GM19467 (cell line): ENCODE measurements around the gene CNTN4.

Experiments used
- ATAC-seq: cut with Tn5 transposase; IDR thresholded peaks from one replicate; pipeline ENCODE4 v1.9.1; 2021; ENCODE audit warnings: mild to moderate bottlenecking, moderate library complexity; ENCODE audit not compliant: unreplicated experiment

Gene CNTN4

GRCh38 chr3:2847062-2847841 lies 748.6 kb downstream of the CNTN4 start:
- ATAC-seq, result no peak

- no peak for ATAC-seq
Observed at GRCh38 chr3:2849092-2849491, 750.4 kb downstream of the CNTN4 start.

DNA sequence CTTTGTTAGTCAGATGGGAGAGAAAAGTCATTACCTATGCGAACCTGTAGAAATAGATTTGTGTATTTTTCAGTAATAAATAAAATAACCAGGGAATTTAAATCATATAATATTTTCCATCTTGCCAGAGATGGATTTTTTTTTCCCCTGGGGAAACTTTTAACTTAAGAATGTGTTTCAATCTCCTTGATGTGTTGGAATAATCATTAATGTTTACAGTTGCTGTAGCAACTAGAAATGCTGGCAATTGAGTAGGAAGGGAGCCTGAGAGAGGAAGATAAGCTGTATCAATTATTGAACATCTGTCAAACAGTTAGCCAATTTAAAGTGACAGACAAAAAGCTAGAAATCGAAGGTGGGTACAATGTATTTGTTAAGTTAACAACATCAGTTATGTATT lies 752.0 kb downstream of the CNTN4 start:
- no peak for ATAC-seq

DNA sequence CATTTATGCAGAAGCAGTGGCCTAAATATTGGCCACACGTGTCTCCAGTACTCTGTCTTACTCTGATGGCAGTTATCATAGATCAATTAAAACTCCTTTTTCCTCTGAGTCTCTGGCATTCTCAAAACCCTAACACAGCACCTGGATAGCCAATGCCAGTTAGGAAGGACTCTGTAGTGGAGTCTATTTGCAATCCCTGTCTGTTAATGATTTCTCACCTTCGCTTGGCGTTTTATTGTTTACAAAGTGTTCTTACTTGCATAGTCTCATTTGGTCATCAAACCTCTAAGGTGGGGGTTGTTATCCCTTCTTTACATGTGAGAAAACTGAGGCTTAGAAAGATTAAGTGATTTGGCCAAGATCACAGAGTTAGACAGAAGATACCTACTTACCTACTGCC lies 752.7 kb downstream of the CNTN4 start:
- no peak for ATAC-seq

- no peak for ATAC-seq
Observed at GRCh38 chr3:2851835-2852234, 753.2 kb downstream of the CNTN4 start.

GRCh38 chr3:2853651-2854050 lies 755.0 kb downstream of the CNTN4 start:
- ATAC-seq, result no peak

- ATAC-seq, result no peak
Observed at GRCh38 chr3:2856138-2857133, 757.8 kb downstream of the CNTN4 start.

- ATAC-seq, result no peak
Observed at GRCh38 chr3:2860626-2861025, 762.0 kb downstream of the CNTN4 start.

DNA sequence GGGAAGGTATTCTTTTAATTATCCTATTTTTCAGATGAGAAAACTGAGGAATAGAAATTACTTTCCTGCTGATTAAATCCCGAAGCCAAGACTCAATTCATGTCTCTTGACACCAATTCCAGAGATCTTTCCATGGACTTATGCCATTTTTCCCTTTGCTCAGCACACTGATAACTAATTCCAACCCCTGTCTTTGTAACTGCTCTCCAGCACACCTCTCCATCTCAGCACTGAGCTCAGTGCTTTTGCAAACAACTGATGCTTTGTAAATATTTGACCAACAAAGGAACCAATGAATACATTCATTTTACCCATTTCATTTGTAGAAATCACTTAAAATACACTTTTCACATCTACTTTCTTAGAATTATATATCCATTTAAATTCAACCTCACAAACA lies 762.5 kb downstream of the CNTN4 start:
- no peak for ATAC-seq

GRCh38 chr3:2861920-2862319 lies 763.3 kb downstream of the CNTN4 start:
- ATAC-seq, result no peak

- ATAC-seq, result no peak
Observed at GRCh38 chr3:2862366-2862765, 763.7 kb downstream of the CNTN4 start.

GRCh38 chr3:2863127-2863526 lies 764.5 kb downstream of the CNTN4 start:
- no peak for ATAC-seq

GRCh38 chr3:2869905-2870304 lies 771.2 kb downstream of the CNTN4 start:
- ATAC-seq, result no peak

- ATAC-seq, result no peak
Observed at GRCh38 chr3:2870724-2871333, 772.2 kb downstream of the CNTN4 start.

DNA sequence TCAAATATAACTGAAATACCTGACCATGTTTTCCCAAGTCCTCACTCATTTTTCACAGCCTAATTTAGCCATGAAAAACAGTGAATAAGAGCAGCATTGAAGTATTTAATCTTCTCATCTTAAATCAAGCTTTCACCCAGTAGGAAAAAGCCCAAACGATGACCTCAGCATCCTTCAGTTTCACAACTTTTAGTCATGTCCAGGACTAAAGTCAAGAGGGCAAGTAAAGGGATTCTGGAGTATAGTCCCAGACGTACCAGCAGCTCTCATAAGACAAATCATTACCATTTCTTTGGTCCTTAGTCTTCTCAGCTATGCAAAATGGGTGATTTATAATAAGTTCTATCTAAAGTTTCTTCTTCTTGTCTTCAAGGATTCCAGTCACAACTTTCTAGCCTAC lies 774.2 kb downstream of the CNTN4 start:
- no peak for ATAC-seq

DNA sequence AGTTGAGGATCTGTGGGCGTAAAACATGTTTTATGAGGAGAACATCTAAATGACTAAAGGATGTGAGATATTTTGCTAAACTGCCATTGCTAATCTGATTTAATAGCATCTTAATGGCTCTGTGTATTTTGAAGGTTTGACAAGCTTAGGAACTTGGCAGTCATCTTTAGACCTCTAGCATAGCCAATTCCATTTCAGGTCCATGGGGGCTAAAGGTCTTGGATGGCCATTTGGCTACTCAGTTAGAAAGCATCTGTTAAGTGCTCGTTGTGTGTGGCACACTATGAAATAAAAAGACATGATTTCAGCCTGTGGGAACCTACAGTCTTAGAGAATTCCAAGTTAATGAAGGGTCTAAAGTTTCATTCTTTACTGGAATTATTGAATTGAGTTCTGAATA lies 775.3 kb downstream of the CNTN4 start:
- ATAC-seq, result no peak

DNA sequence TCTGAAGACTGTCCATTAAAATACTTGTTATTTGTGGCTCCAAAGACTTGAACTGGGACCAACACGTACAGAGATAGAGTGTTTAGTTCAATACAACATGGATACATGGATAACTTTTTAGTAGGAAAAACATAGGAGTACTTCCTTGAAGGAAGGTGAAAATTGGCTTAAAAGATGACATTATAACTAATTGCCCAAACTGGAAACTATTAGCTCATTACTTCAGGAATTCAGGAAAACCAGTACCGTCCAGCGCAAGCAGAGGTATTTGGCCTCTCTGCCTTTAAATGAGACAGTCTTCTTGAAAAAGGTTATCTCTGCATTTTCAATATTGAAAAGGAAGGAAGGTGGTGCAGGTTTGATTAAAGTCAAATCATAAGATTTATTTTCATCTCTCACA lies 777.0 kb downstream of the CNTN4 start:
- no peak for ATAC-seq

DNA sequence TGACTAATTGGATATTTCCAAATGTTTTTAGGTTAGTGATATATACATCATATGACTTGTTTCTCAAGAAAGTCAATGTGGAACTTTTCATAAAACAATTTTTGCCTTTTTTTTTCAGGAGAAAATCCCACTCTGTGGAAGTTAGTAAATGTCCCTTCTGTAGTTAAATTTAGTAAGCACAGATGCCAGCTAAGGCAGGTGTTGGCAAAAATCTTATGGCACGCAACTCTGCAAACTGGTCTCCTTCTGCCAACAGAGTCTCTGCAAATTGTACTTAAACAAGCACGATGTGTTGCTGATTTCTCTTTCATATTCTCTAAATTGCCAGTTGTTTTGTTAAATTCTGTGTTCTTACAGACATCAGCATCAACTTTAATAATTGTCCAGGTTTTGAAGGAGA lies 777.7 kb downstream of the CNTN4 start:
- ATAC-seq, result no peak

GRCh38 chr3:2879023-2879422 lies 780.4 kb downstream of the CNTN4 start:
- no peak for ATAC-seq

DNA sequence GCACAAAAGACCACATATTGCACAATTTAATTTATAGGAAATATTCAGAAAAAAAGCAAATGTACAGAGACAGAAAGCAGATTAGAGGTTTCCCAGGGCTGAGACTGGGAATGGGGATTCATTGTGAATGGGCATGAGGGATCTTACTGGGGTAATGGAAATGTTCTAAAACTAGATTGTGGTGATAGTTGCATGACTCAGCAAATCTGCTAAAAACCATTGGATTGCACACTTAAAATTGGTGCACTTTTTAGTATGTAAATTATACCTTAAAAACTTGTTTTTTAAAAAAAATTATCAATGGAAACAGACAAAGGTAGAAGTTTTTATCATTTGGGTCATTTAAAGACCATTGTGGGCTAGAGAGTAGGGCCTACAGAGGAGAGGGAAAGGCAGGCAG lies 780.9 kb downstream of the CNTN4 start:
- ATAC-seq, result no peak

DNA sequence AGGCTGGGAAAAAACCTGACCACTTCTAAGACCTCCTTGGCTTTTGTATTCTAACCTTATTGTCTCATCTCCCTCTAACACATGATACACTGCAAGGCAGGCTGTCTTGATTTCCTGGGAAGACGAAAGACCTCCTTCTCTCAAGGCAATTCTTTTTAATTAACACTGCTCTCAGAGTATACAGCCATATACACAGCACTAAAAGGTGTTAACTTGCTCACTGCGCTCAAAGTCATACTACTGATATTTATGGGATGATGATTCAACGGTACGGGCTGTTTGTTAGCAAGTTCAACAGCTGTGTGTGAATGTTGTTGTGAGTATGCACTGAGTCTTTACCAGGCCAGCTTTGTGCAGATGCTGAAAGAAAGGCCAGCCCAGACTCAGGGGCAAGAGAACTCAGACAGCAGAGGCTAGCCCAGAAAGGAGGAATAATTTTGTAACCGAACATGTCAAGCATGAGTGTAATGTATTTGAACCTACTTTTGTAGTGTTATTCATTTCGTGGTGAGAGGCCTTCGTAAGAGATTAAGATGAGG lies 781.6 kb downstream of the CNTN4 start:
- no peak for ATAC-seq
